Esophagus muscularis mucosa (tissue), 4 donors: ENCODE measurements around the gene WASHC3. TPM values are rescaled to one million over a fixed set of nuclear protein-coding genes. Genes with fewer than 3 reads are reported as not detected.

Experiments used
- DNase-seq: peaks from one replicate; pipeline ENCODE4 v3.0.0-alpha.2; 2017; ENCODE audit errors: extremely low spot score
- H3K27ac ChIP-seq, 4 donors: fragments of 200-600 bp; sonication (generic); replicated peaks in 1 of 4; 1 replicate in 3 of 4; 2 replicates in 1 of 4; pipeline ENCODE4 v1.5.1; 2016 to 2019; ENCODE audit warnings: mild to moderate bottlenecking in 1 of 4
- H3K27me3 ChIP-seq, 4 donors: fragments of 200-600 bp; sonication (generic); one replicate each; pipeline versions ENCODE4 v1.5.1 to v1.6.0; 2016 to 2019
- H3K36me3 ChIP-seq, 4 donors: fragments of 200-600 bp; sonication (generic); one replicate each; pipeline ENCODE4 v1.5.1; 2016 to 2019
- H3K4me1 ChIP-seq, 4 donors: fragments of 200-600 bp; sonication (generic); one replicate each; pipeline ENCODE4 v1.5.1; 2016 to 2019
- H3K4me3 ChIP-seq, 4 donors: fragments of 200-600 bp; sonication (generic); 1 replicate in 2 of 4; 2 replicates in 2 of 4; pipeline ENCODE4 v1.5.1; 2016 to 2019; ENCODE audit warnings: mild to moderate bottlenecking in 4 of 4, moderate library complexity in 1 of 4
- H3K9me3 ChIP-seq, 4 donors: fragments of 200-600 bp; sonication (generic); 1 replicate in 3 of 4; 2 replicates in 1 of 4; pipeline ENCODE4 v1.5.1; 2016 to 2019
- CTCF ChIP-seq, 3 experiments: fragments of 200-600 bp in 2 of 3; fragments of 450-650 bp in 1 of 3; sonication (generic) in 2 of 3; IDR thresholded peaks; one replicate each; pipeline ENCODE4 v1.5.1; 2017 to 2019; ENCODE audit warnings: antibody characterized with exemption in 3 of 3, mild to moderate bottlenecking in 2 of 3, moderate library complexity in 1 of 3
- EP300 ChIP-seq: sonication (generic); formaldehyde crosslinking; IDR thresholded peaks from one replicate; pipeline ENCODE4 v1.6.1; 2017; ENCODE audit warnings: antibody characterized with exemption
- POLR2A ChIP-seq: fragments of 450-650 bp; IDR thresholded peaks from one replicate; pipeline ENCODE4 v1.6.1; 2017; ENCODE audit warnings: antibody characterized with exemption, moderate library complexity, mild to moderate bottlenecking, low read depth
- POLR2AphosphoS5 ChIP-seq, 2 donors: sonication (generic); formaldehyde crosslinking; IDR thresholded peaks; one replicate each; pipeline ENCODE4 v1.6.1; 2017; ENCODE audit warnings: antibody characterized with exemption in 2 of 2
- WGBS: methylation state at CpG from one replicate; pipeline ENCODE4 v1.1.5; 2018; 5-methylcytosine and 5-hydroxymethylcytosine counted together
- intact Hi-C: fragments of 100-400 bp; cut with DNase I; formaldehyde crosslinking; loops from one replicate; pipeline ENCODE4 v1.15.1; 2023
- total RNA-seq, 4 donors: library from RNA; depleted of rRNA; stranded (reverse); fragments of >200 nt; gene quantifications; one replicate each; pipeline versions ENCODE4 v1.1.0 to v1.2.1, GENCODE V29; 2016

The WASHC3 gene
- total RNA-seq, 4 donors from 2014 or later, result 85.7 to 101 (median 86.8) TPM

- no peaks in the 10 kb centered on the region for H3K27me3 ChIP-seq
- H3K4me3 ChIP-seq, result no peak overlapping the region
- H3K4me1 ChIP-seq, result peaks cover 0 to 9% (median 1%) of the 10 kb centered on the region in 4 donors
- no peak overlapping the region for H3K27ac ChIP-seq
- DNase-seq, result no peak
- no peak for TF ChIP-seq POLR2AphosphoS5 (IDR thresholded peaks at IDR 0.05)
- TF ChIP-seq POLR2A, result no peak
- TF ChIP-seq EP300, result no peak
- TF ChIP-seq CTCF (IDR thresholded peaks at IDR 0.05), result no peak
- H3K9me3 ChIP-seq, result no peaks in the 10 kb centered on the region
- 66% methylated on average over 3 of the region's 3 CpGs for WGBS
- intact Hi-C loops, result loop anchor here (5.0 to 10.0 kb wide), 2 partner anchors 48 to 135 kb away; no protein-coding TSS in a partner anchor
- H3K36me3 ChIP-seq, result peaks cover 0 to 16% (median 6%) of the 10 kb centered on the region in 4 donors
Measured at GRCh38 chr12:102069707-102070106, 7.9 kb upstream of the WASHC3 start.

- TF ChIP-seq POLR2A, result no peak
- TF ChIP-seq CTCF (IDR thresholded peaks at IDR 0.05), result no peak
- no peak for TF ChIP-seq EP300
- TF ChIP-seq POLR2AphosphoS5 (IDR thresholded peaks at IDR 0.05), result no peak
- Histone ChIP-seq H3K9me3 (no peaks in the 10 kb centered on the region), H3K4me3 (no peak overlapping the region), H3K4me1 (peaks cover 0 to 9% (median 1%) of the 10 kb centered on the region in 4 donors), H3K27me3 (no peaks in the 10 kb centered on the region), H3K27ac (no peak overlapping the region), H3K36me3 (no peaks in the 10 kb centered on the region)
- no peak for DNase-seq
- intact Hi-C loops, result loop anchor here (5.0 to 10.0 kb wide), 2 partner anchors 50 to 133 kb away; no protein-coding TSS in a partner anchor
- WGBS, result 72% methylated on average over 5 of the region's 5 CpGs
Measured at GRCh38 chr12:102067574-102068258, 5.9 kb upstream of the WASHC3 start.

GRCh38 chr12:102064476-102064875 lies 2.7 kb upstream of the WASHC3 start:
- Histone ChIP-seq H3K4me3 (no peak overlapping the region), H3K9me3 (no peaks in the 10 kb centered on the region), H3K27ac (no peak overlapping the region), H3K27me3 (no peaks in the 10 kb centered on the region), H3K4me1 (peaks cover 0 to 18% (median 12%) of the 10 kb centered on the region in 4 donors), H3K36me3 (peaks cover 0 to 3% (median 0%) of the 10 kb centered on the region in 4 donors)
- WGBS, result 95% methylated on average over 1 of the region's 1 CpG
- no peak for DNase-seq
- intact Hi-C loops, result loop anchor here (5.0 to 10.0 kb wide), 2 partner anchors 130 to 367 kb away; partner anchors contain the start of gene CHPT1
- TF ChIP-seq CTCF (IDR thresholded peaks at IDR 0.05) (no peak), EP300 (no peak), POLR2A (no peak), POLR2AphosphoS5 (IDR thresholded peaks at IDR 0.05) (no peak)

GRCh38 chr12:102063069-102063468 lies 1.3 kb upstream of the WASHC3 start:
- WGBS, result 96% methylated on average over 3 of the region's 3 CpGs
- DNase-seq, result no peak
- Histone ChIP-seq H3K36me3 (peaks cover 0 to 16% (median 0%) of the 10 kb centered on the region in 4 donors), H3K4me1 (peaks cover 0 to 12% (median 10%) of the 10 kb centered on the region in 4 donors), H3K4me3 (no peak overlapping the region), H3K27ac (no peak overlapping the region), H3K27me3 (no peaks in the 10 kb centered on the region), H3K9me3 (no peaks in the 10 kb centered on the region)
- TF ChIP-seq POLR2AphosphoS5 (IDR thresholded peaks at IDR 0.05) (no peak), EP300 (no peak), POLR2A (no peak), CTCF (IDR thresholded peaks at IDR 0.05) (no peak)
- intact Hi-C loops, result loop anchor here (5.0 to 10.0 kb wide), 2 partner anchors 128 to 366 kb away; partner anchors contain the start of gene CHPT1
